HUES48 (cell line): ENCODE data around the gene CNTNAP2.

Experiments
- H3K27ac ChIP-seq: one replicate; pipeline ENCODE4 v1.7.0; 2013; ENCODE audit warnings: low read depth, low read length, inconsistent platforms
- H3K27me3 ChIP-seq: 2 replicates; pipeline ENCODE4 v1.6.1; 2013; ENCODE audit warnings: mild to moderate bottlenecking, low read length; ENCODE audit not compliant: control insufficient read depth, insufficient read depth
- H3K36me3 ChIP-seq: 2 replicates; pipeline ENCODE4 v1.6.1; 2013; ENCODE audit warnings: low read length; ENCODE audit not compliant: control insufficient read depth, insufficient read depth
- H3K4me1 ChIP-seq: 2 replicates; pipeline ENCODE4 v1.6.1; 2013; ENCODE audit warnings: mild to moderate bottlenecking, low read length; ENCODE audit not compliant: control insufficient read depth, insufficient read depth
- H3K4me3 ChIP-seq: 2 replicates; pipeline ENCODE4 v1.5.1; 2013; ENCODE audit warnings: mild to moderate bottlenecking, low read depth, low read length
- H3K9ac ChIP-seq: 2 replicates; pipeline ENCODE4 v1.6.1; 2013; ENCODE audit warnings: mild to moderate bottlenecking, low read depth, low read length, moderate library complexity
- H3K9me3 ChIP-seq: 2 replicates; pipeline ENCODE4 v1.6.1; 2013; ENCODE audit warnings: low read length; ENCODE audit not compliant: control insufficient read depth, insufficient read depth

CNTNAP2 gene

GRCh38 chr7:147136352-147136751 is 1019.8 kb downstream of the CNTNAP2 start:
- Histone ChIP-seq H3K27ac (no peak overlapping the region), H3K9ac (no peak overlapping the region), H3K27me3 (no peaks in the 10 kb centered on the region), H3K36me3 (no peaks in the 10 kb centered on the region), H3K9me3 (no peaks in the 10 kb centered on the region), H3K4me3 (no peak overlapping the region), H3K4me1 (no peaks in the 10 kb centered on the region)

GRCh38 chr7:147145194-147145593 is 1028.6 kb downstream of the CNTNAP2 start:
- 0 out of 2 replicates have a peak, but pooled peaks cover 5% of the 10 kb centered on the region for H3K9me3 ChIP-seq
- H3K27ac ChIP-seq: no peak overlapping the region
- H3K4me3 ChIP-seq: no peak overlapping the region
- no peak overlapping the region for H3K9ac ChIP-seq
- H3K27me3 ChIP-seq: no peaks in the 10 kb centered on the region
- peaks cover 20% of the 10 kb centered on the region for H3K4me1 ChIP-seq
- H3K36me3 ChIP-seq: no peaks in the 10 kb centered on the region

- H3K36me3 ChIP-seq: no peaks in the 10 kb centered on the region
- H3K27ac ChIP-seq: no peak overlapping the region
- no peak overlapping the region for H3K4me3 ChIP-seq
- no peaks in the 10 kb centered on the region for H3K27me3 ChIP-seq
- H3K4me1 ChIP-seq: peaks cover 20% of the 10 kb centered on the region
- H3K9me3 ChIP-seq: 0 out of 2 replicates have a peak, but pooled peaks cover 5% of the 10 kb centered on the region
- no peak overlapping the region for H3K9ac ChIP-seq
These were observed 1029.6 kb downstream of the CNTNAP2 start for GRCh38 chr7:147146169-147146568.

GRCh38 chr7:147151661-147152060 is 1035.1 kb downstream of the CNTNAP2 start:
- Histone ChIP-seq H3K27me3 (no peaks in the 10 kb centered on the region), H3K4me1 (no peaks in the 10 kb centered on the region), H3K27ac (no peak overlapping the region), H3K9ac (no peak overlapping the region), H3K9me3 (0 out of 2 replicates have a peak, but pooled peaks cover 5% of the 10 kb centered on the region), H3K36me3 (no peaks in the 10 kb centered on the region), H3K4me3 (no peak overlapping the region)

GRCh38 chr7:147153571-147153970 is 1037.0 kb downstream of the CNTNAP2 start:
- no peaks in the 10 kb centered on the region for H3K36me3 ChIP-seq
- no peaks in the 10 kb centered on the region for H3K27me3 ChIP-seq
- H3K9me3 ChIP-seq: 0 out of 2 replicates have a peak, but pooled peaks cover 2% of the 10 kb centered on the region
- no peak overlapping the region for H3K27ac ChIP-seq
- H3K4me1 ChIP-seq: no peaks in the 10 kb centered on the region
- H3K9ac ChIP-seq: no peak overlapping the region
- H3K4me3 ChIP-seq: no peak overlapping the region

GRCh38 chr7:147161405-147161804 is 1044.8 kb downstream of the CNTNAP2 start:
- no peaks in the 10 kb centered on the region for H3K36me3 ChIP-seq
- H3K9ac ChIP-seq: no peak overlapping the region
- H3K9me3 ChIP-seq: no peaks in the 10 kb centered on the region
- H3K27me3 ChIP-seq: no peaks in the 10 kb centered on the region
- no peaks in the 10 kb centered on the region; the same call in 1 of the 2 replicates for H3K4me1 ChIP-seq
- no peak overlapping the region for H3K4me3 ChIP-seq
- H3K27ac ChIP-seq: no peak overlapping the region

GRCh38 chr7:147170341-147171012 is 1053.9 kb downstream of the CNTNAP2 start:
- no peak overlapping the region for H3K4me3 ChIP-seq
- H3K27me3 ChIP-seq: no peaks in the 10 kb centered on the region
- H3K9ac ChIP-seq: no peak overlapping the region
- no peaks in the 10 kb centered on the region for H3K9me3 ChIP-seq
- H3K36me3 ChIP-seq: no peaks in the 10 kb centered on the region
- no peak overlapping the region for H3K27ac ChIP-seq
- H3K4me1 ChIP-seq: no peaks in the 10 kb centered on the region

- H3K4me3 ChIP-seq: no peak overlapping the region
- no peaks in the 10 kb centered on the region for H3K9me3 ChIP-seq
- no peaks in the 10 kb centered on the region for H3K27me3 ChIP-seq
- no peak overlapping the region for H3K27ac ChIP-seq
- no peak overlapping the region for H3K9ac ChIP-seq
- no peaks in the 10 kb centered on the region for H3K36me3 ChIP-seq
- H3K4me1 ChIP-seq: no peaks in the 10 kb centered on the region
These were observed 1054.4 kb downstream of the CNTNAP2 start for GRCh38 chr7:147171013-147171391.

GRCh38 chr7:147173883-147174282 is 1057.3 kb downstream of the CNTNAP2 start:
- Histone ChIP-seq H3K27me3 (no peaks in the 10 kb centered on the region), H3K27ac (no peak overlapping the region), H3K9me3 (no peaks in the 10 kb centered on the region), H3K4me1 (no peaks in the 10 kb centered on the region), H3K36me3 (no peaks in the 10 kb centered on the region), H3K4me3 (no peak overlapping the region), H3K9ac (no peak overlapping the region)

GRCh38 chr7:147182874-147183273 is 1066.3 kb downstream of the CNTNAP2 start:
- H3K27ac ChIP-seq: no peak overlapping the region
- no peaks in the 10 kb centered on the region for H3K9me3 ChIP-seq
- H3K36me3 ChIP-seq: no peaks in the 10 kb centered on the region
- H3K4me3 ChIP-seq: no peak overlapping the region
- H3K9ac ChIP-seq: no peak overlapping the region
- H3K27me3 ChIP-seq: no peaks in the 10 kb centered on the region
- H3K4me1 ChIP-seq: no peaks in the 10 kb centered on the region

GRCh38 chr7:147183276-147183675 is 1066.7 kb downstream of the CNTNAP2 start:
- Histone ChIP-seq H3K27me3 (no peaks in the 10 kb centered on the region), H3K4me1 (no peaks in the 10 kb centered on the region), H3K9ac (no peak overlapping the region), H3K4me3 (no peak overlapping the region), H3K36me3 (no peaks in the 10 kb centered on the region), H3K27ac (no peak overlapping the region), H3K9me3 (no peaks in the 10 kb centered on the region)
